CD14-positive monocyte (primary cell): ENCODE data around the gene FLOT1. TPM values are rescaled to one million over a fixed set of nuclear protein-coding genes. Genes with fewer than 3 reads are reported as not detected.
A peak's percentile ranks its signal among the peaks of the same experiment; 100 is the strongest.

ENCODE experiments used
- DNase-seq, 3 donors: peaks; one replicate each; pipeline ENCODE4 v3.0.0-alpha.2; 2011 to 2022
- H2AFZ ChIP-seq: 2 replicates; pipeline ENCODE4 v1.6.0; 2012; ENCODE audit warnings: mild to moderate bottlenecking, low read depth, low read length, inconsistent platforms; ENCODE audit not compliant: insufficient read depth, poor library complexity, severe bottlenecking
- H3K27ac ChIP-seq, 2 donors: 1 replicate in 1 of 2; 2 replicates in 1 of 2; pipeline ENCODE4 v1.5.1; 2012 to 2013; ENCODE audit warnings: low read length in 2 of 2, control low read depth in 1 of 2, inconsistent platforms in 1 of 2, low read depth in 1 of 2, mild to moderate bottlenecking in 1 of 2
- H3K27me3 ChIP-seq, 2 donors: one replicate each; pipeline versions ENCODE4 v1.6.0 to v1.6.1; 2011 to 2013; ENCODE audit warnings: low read length in 2 of 2; ENCODE audit not compliant: control insufficient read depth in 2 of 2, insufficient read depth in 2 of 2
- H3K36me3 ChIP-seq, 2 donors: replicated peaks in 1 of 2; 1 replicate in 1 of 2; 2 replicates in 1 of 2; pipeline versions ENCODE4 v1.5.1 to v1.6.1; 2012 to 2013; ENCODE audit warnings: low read length in 2 of 2, control low read depth in 1 of 2, inconsistent platforms in 1 of 2, mild to moderate bottlenecking in 1 of 2; ENCODE audit not compliant: insufficient read depth in 2 of 2, control insufficient read depth in 1 of 2
- H3K4me1 ChIP-seq, 2 donors: 1 replicate in 1 of 2; 2 replicates in 1 of 2; pipeline versions ENCODE4 v1.5.1 to v1.6.1; 2012 to 2013; ENCODE audit warnings: low read length in 2 of 2, control low read depth in 1 of 2, inconsistent platforms in 1 of 2, mild to moderate bottlenecking in 1 of 2, moderate library complexity in 1 of 2; ENCODE audit not compliant: insufficient read depth in 2 of 2, control insufficient read depth in 1 of 2
- H3K4me2 ChIP-seq: replicated peaks from 2 replicates; pipeline ENCODE3; 2012; ENCODE audit warnings: low read length, moderate library complexity, mild to moderate bottlenecking; ENCODE audit not compliant: poor library complexity, severe bottlenecking; ENCODE audit errors: extremely low read depth
- H3K4me3 ChIP-seq, 3 experiments: fragments of 200-600 bp in 1 of 3; sonication (generic) in 1 of 3; replicated peaks in 1 of 3; 1 replicate in 2 of 3; 2 replicates in 1 of 3; pipeline ENCODE4 v1.5.1; 2011 to 2013; ENCODE audit warnings: low read length in 3 of 3, mild to moderate bottlenecking in 3 of 3, control low read depth in 2 of 3, low read depth in 2 of 3, inconsistent platforms in 1 of 3, moderate library complexity in 1 of 3
- H3K79me2 ChIP-seq: 2 replicates; pipeline ENCODE4 v1.6.0; 2012; ENCODE audit warnings: mild to moderate bottlenecking, control low read depth, inconsistent platforms, low read length, moderate library complexity; ENCODE audit not compliant: insufficient read depth
- H3K9ac ChIP-seq: 2 replicates; pipeline ENCODE4 v1.6.0; 2017; ENCODE audit warnings: low read length, mild to moderate bottlenecking; ENCODE audit not compliant: insufficient read depth, poor library complexity, severe bottlenecking
- H3K9me3 ChIP-seq, 2 donors: replicated peaks in 1 of 2; 1 replicate in 1 of 2; 2 replicates in 1 of 2; pipeline versions ENCODE4 v1.5.1 to v1.6.1; 2012 to 2013; ENCODE audit warnings: low read length in 2 of 2, control low read depth in 1 of 2; ENCODE audit not compliant: control insufficient read depth in 1 of 2, insufficient read depth in 1 of 2
- H4K20me1 ChIP-seq: 2 replicates; pipeline ENCODE4 v1.6.0; 2012; ENCODE audit warnings: mild to moderate bottlenecking, low read length, control low read depth, moderate library complexity; ENCODE audit not compliant: insufficient read depth
- H3K27ac Mint-ChIP-seq, 7 donors: one replicate each; pipeline ENCODE4 v1.8.0; 2020; ENCODE audit warnings: mild to moderate bottlenecking in 7 of 7, mixed read lengths in 7 of 7, moderate library complexity in 6 of 7, inconsistent platforms in 2 of 7
- H3K27me3 Mint-ChIP-seq, 3 donors: one replicate each; pipeline ENCODE4 v1.8.0; 2021 to 2022; ENCODE audit warnings: low read depth in 3 of 3, mild to moderate bottlenecking in 3 of 3, mixed read lengths in 3 of 3, moderate library complexity in 3 of 3, inconsistent platforms in 1 of 3
- H3K36me3 Mint-ChIP-seq, 2 donors: one replicate each; pipeline ENCODE4 v1.8.0; 2020; ENCODE audit warnings: mixed read lengths in 2 of 2, inconsistent platforms in 1 of 2, mild to moderate bottlenecking in 1 of 2
- H3K4me1 Mint-ChIP-seq: one replicate; pipeline ENCODE4 v1.8.0; 2020; ENCODE audit warnings: mild to moderate bottlenecking, mixed read lengths
- H3K4me3 Mint-ChIP-seq, 2 donors: one replicate each; pipeline ENCODE4 v1.8.0; 2020; ENCODE audit warnings: mild to moderate bottlenecking in 2 of 2, mixed read lengths in 2 of 2, moderate library complexity in 1 of 2
- H3K9me3 Mint-ChIP-seq, 7 donors: one replicate each; pipeline ENCODE4 v1.8.0; 2020 to 2022; ENCODE audit warnings: mixed read lengths in 7 of 7, mild to moderate bottlenecking in 6 of 7, moderate library complexity in 6 of 7, inconsistent platforms in 2 of 7
- CTCF ChIP-seq: fragments of 200-600 bp; IDR thresholded peaks from one replicate; pipeline ENCODE4 v1.8.0; 2022; ENCODE audit warnings: antibody characterized with exemption, mild to moderate bottlenecking
- WGBS: methylation state at CpG from one replicate; pipeline ENCODE4 v1.1.5; 2013; ENCODE audit warnings: missing lambda C conversion rate; ENCODE audit not compliant: insufficient coverage; 5-methylcytosine and 5-hydroxymethylcytosine counted together
- intact Hi-C, 2 donors: fragments of 100-400 bp; cut with micrococcal nuclease; formaldehyde crosslinking; loops; one replicate each; pipeline versions ENCODE4 v1.15.0 to v1.15.1; 2023
- polyA plus RNA-seq, 3 donors: library from polyadenylated mRNA; depleted of rRNA in 1 of 3; unstranded in 2 of 3; stranded (reverse) in 1 of 3; fragments of 300-500 nt in 2 of 3; fragments of >200 nt in 1 of 3; fragmentation: Illumina TruSeq in 2 of 3; gene quantifications; 1 replicate in 2 of 3; 2 replicates in 1 of 3; pipeline ENCODE4 v1.2.3, GENCODE V29; 2012 to 2021

The FLOT1 gene
- polyA plus RNA-seq, 3 donors: 124 to 153 (median 132) TPM

- peak overlapping the region in 1 of 3 experiments; percentile 61 for H3K4me3 ChIP-seq
- H3K4me1 Mint-ChIP-seq: peaks cover 58% of the 10 kb centered on the region
- DNase-seq: no peak
These were observed 26.2 kb upstream of the FLOT1 start for GRCh38 chr6:30768634-30769087.

GRCh38 chr6:30767944-30768301 lies 25.4 kb upstream of the FLOT1 start:
- H3K4me3 Mint-ChIP-seq: peak overlapping the region; percentile 28 to 48
- Histone ChIP-seq H3K9ac (no peak overlapping the region), H3K79me2 (no peaks in the 10 kb centered on the region), H3K4me2 (no peak overlapping the region), H3K4me1 (peaks cover 36 to 46% of the 10 kb centered on the region in 2 donors), H3K4me3 (no peak overlapping the region), H3K27ac (no peak overlapping the region), H3K36me3 (no peaks in the 10 kb centered on the region), H4K20me1 (no peaks in the 10 kb centered on the region), H3K9me3 (no peaks in the 10 kb centered on the region), H2AFZ (no peak overlapping the region), H3K27me3 (no peaks in the 10 kb centered on the region)
- intact Hi-C loops: loop anchor here in 1 of 2 donors (10.0 kb wide), 1 partner anchor 107 kb away; no protein-coding TSS in a partner anchor
- H3K27me3 Mint-ChIP-seq: peaks cover 13 to 21% (median 13%) of the 10 kb centered on the region in 3 donors
- TF ChIP-seq CTCF: no peak
- peaks cover 59% of the 10 kb centered on the region for H3K4me1 Mint-ChIP-seq
- peaks cover 2 to 6% of the 10 kb centered on the region in 2 donors for H3K36me3 Mint-ChIP-seq
- H3K9me3 Mint-ChIP-seq: peaks cover 0 to 3% (median 0%) of the 10 kb centered on the region in 7 donors
- H3K27ac Mint-ChIP-seq: peak overlapping the region in 1 of 7 donors; percentile 61
- no peak for DNase-seq
- no CpG with 5 or more reads among the region's 1 CpG for WGBS

More at GRCh38 chr6:30768634-30769087, 26.2 kb upstream of the FLOT1 start:
- Mint-ChIP-seq H3K9me3 (peaks cover 0 to 3% (median 0%) of the 10 kb centered on the region in 7 donors), H3K36me3 (peaks cover 4 to 6% of the 10 kb centered on the region in 2 donors), H3K4me3 (peak overlapping the region; percentile 74 to 86), H3K27me3 (peaks cover 7 to 19% (median 14%) of the 10 kb centered on the region in 3 donors), H3K27ac (peak overlapping the region; percentile 77 to 93 (median 84))
- intact Hi-C loops: loop anchor here in 1 of 2 donors (10.0 kb wide), 1 partner anchor 106 kb away; no protein-coding TSS in a partner anchor
- H3K4me2 ChIP-seq: peak overlapping the region; percentile 79
- peaks cover 36 to 44% of the 10 kb centered on the region in 2 donors for H3K4me1 ChIP-seq
- no peaks in the 10 kb centered on the region for H4K20me1 ChIP-seq
- TF ChIP-seq CTCF: no peak
- WGBS: 83% methylated on average over 3 of the region's 4 CpGs
- no peaks in the 10 kb centered on the region for H3K9me3 ChIP-seq
- no peaks in the 10 kb centered on the region for H3K36me3 ChIP-seq
- H3K27ac ChIP-seq: peak overlapping the region in 1 of 2 donors; percentile 72
- peak overlapping the region; percentile 11 for H3K9ac ChIP-seq
- peak overlapping the region; percentile 47 for H2AFZ ChIP-seq
- no peaks in the 10 kb centered on the region for H3K27me3 ChIP-seq
- H3K79me2 ChIP-seq: no peaks in the 10 kb centered on the region
